ENCODE measurements around the gene MTRR. TPM values are rescaled to one million over a fixed set of nuclear protein-coding genes. Genes with fewer than 3 reads are reported as not detected.
"Not testable (repeated sequence)": the region's sequence is repeated elsewhere in the genome, so short reads cannot be mapped to it uniquely, and the experiment has no call there.

MTRR gene
- total and polyA plus RNA-seq, 9 of the 15 experiments (the other 6 are each of a cell fraction or from before 2014, with no cell fraction given) = 39.3 to 84.6 (median 66.2) TPM

GRCh38 chr5:7910738-7911428 is 41.9 kb downstream of the MTRR start:
- ChIA-PET POLR2A (no interaction called here), CTCF (ENCODE audit: low intra/inter-chr PET ratio) (no interaction called here)
- DNase-seq (ENCODE audit: extremely low read depth in 1 of 4, low spot score in 3 of 4) (no peak), ATAC-seq (no peak), FAIRE-seq (no peak)
- Histone ChIP-seq H3K9me1 (ENCODE audit: control insufficient read depth, insufficient read depth, low read length) (no peaks in the 10 kb centered on the region), H4K20me1 (replicated peaks; ENCODE audit: control insufficient read depth, insufficient read depth, low read length) (no peaks in the 10 kb centered on the region), H3K27ac (ENCODE audit: extremely low read depth, low read depth, low read length) (no peak overlapping the region), H3K4me2 (ENCODE audit: insufficient read depth, low read length) (no peak overlapping the region), H3K79me2 (ENCODE audit: control insufficient read depth, insufficient read depth, low read length) (no peaks in the 10 kb centered on the region), H3K9me3 (replicated peaks; ENCODE audit: control insufficient read depth, insufficient read depth, low read depth, low read length) (0 out of 2 replicates have a peak, but pooled peaks cover 5% of the 10 kb centered on the region), H3K9ac (ENCODE audit: insufficient read depth in 1 of 2, low read depth in 2 of 2, low read length in 2 of 2) (no peak overlapping the region), H3K27me3 (ENCODE audit: control insufficient read depth in 2 of 2, insufficient read depth in 2 of 2, low read length in 2 of 2) (no peaks in the 10 kb centered on the region), H3K4me1 (replicated peaks in 1 of 2; ENCODE audit: control insufficient read depth in 2 of 2, insufficient read depth in 2 of 2, low read length in 2 of 2) (no peaks in the 10 kb centered on the region), H2AFZ (ENCODE audit: low read depth, low read length) (no peak overlapping the region), H3K36me3 (ENCODE audit: control insufficient read depth, insufficient read depth, low read length) (peaks cover 7% of the 10 kb centered on the region; the same call in 1 of the 3 replicates), H3K4me3 (no peak overlapping the region)
- WGBS (ENCODE audit: insufficient coverage, low coverage, missing lambda C conversion rate) = 72% methylated on average over 2 of the region's 2 CpGs
- intact Hi-C loops (cut with micrococcal nuclease) (no loop called here), in situ Hi-C loops (cut with MboI) (no loop called here)
- TF ChIP-seq JUNB (CRISPR knock-in tag; conservative IDR thresholded peaks at IDR 0.05) (no peak), MXI1 (IDR thresholded peaks at IDR 0.05; ENCODE audit: low read depth, low read length) (no peak), RFX7 (CRISPR knock-in tag; IDR thresholded peaks at IDR 0.05) (no peak), PRPF4 (IDR thresholded peaks at IDR 0.05; ENCODE audit: insufficient read depth, low read depth, low read length, poor library complexity, severe bottlenecking) (no peak)
- no TSS peak for BruUV-seq (replicated peaks)

GRCh38 chr5:7911429-7911771 is 42.5 kb downstream of the MTRR start:
- intact Hi-C loops (cut with micrococcal nuclease); CTCF ChIA-PET (ENCODE audit: low intra/inter-chr PET ratio); H3K9me3 ChIP-seq (replicated peaks; ENCODE audit: control insufficient read depth, insufficient read depth, low read depth, low read length); H3K9ac ChIP-seq (ENCODE audit: insufficient read depth in 1 of 2, low read depth in 2 of 2, low read length in 2 of 2); H3K4me3 ChIP-seq; FAIRE-seq; H3K36me3 ChIP-seq (ENCODE audit: control insufficient read depth, insufficient read depth, low read length); H3K4me2 ChIP-seq (ENCODE audit: insufficient read depth, low read length); H3K79me2 ChIP-seq (ENCODE audit: control insufficient read depth, insufficient read depth, low read length); POLR2A ChIA-PET; BruUV-seq (replicated peaks); H3K4me1 ChIP-seq (replicated peaks in 1 of 2; ENCODE audit: control insufficient read depth in 2 of 2, insufficient read depth in 2 of 2, low read length in 2 of 2); DNase-seq (ENCODE audit: extremely low read depth in 1 of 4, low spot score in 3 of 4); in situ Hi-C loops (cut with MboI); H3K9me1 ChIP-seq (ENCODE audit: control insufficient read depth, insufficient read depth, low read length); H3K27me3 ChIP-seq (ENCODE audit: control insufficient read depth in 2 of 2, insufficient read depth in 2 of 2, low read length in 2 of 2); H2AFZ ChIP-seq (ENCODE audit: low read depth, low read length); H3K27ac ChIP-seq (ENCODE audit: extremely low read depth, low read depth, low read length); ATAC-seq; H4K20me1 ChIP-seq (replicated peaks; ENCODE audit: control insufficient read depth, insufficient read depth, low read length): not testable (repeated sequence)
- 54% methylated on average over 3 of the region's 3 CpGs for WGBS (ENCODE audit: insufficient coverage, low coverage, missing lambda C conversion rate)

Data from K562 (cell line).